CD4-positive, alpha-beta T cell (primary cell): Measurements from ENCODE around the gene TBC1D3H. TPM values are rescaled to one million over a fixed set of nuclear protein-coding genes. Genes with fewer than 3 reads are reported as not detected.
"Not testable (repeated sequence)": the region's sequence is repeated elsewhere in the genome, so short reads cannot be mapped to it uniquely, and the experiment has no call there.

Experiments
- ATAC-seq: fragments of 200-7000 bp; cut with Tn5 transposase; one replicate; pipeline ENCODE4 v1.10.0; 2022; ENCODE audit warnings: mild to moderate bottlenecking; ENCODE audit not compliant: poor library complexity
- CTCF ChIA-PET: fragments of 350-600 bp; sonication (Branson Sonifier 250); formaldehyde crosslinking; loops from one replicate; lab custom pipeline; 2021; ENCODE audit warnings: antibody characterized with exemption, inconsistent platforms; lab: Charles Lee
- POLR2A ChIA-PET: fragments of 350-600 bp; sonication (Branson Sonifier 250); formaldehyde crosslinking; loops from one replicate; lab custom pipeline; 2021; ENCODE audit warnings: antibody characterized with exemption, inconsistent platforms; lab: Charles Lee
- DNase-seq, 14 experiments: peaks; one replicate each; pipeline ENCODE4 v3.0.0-alpha.2; 2013 to 2020; ENCODE audit warnings: mixed read lengths in 2 of 14
- H3K27ac ChIP-seq, 2 donors: one replicate each; pipeline versions ENCODE4 v1.5.1 to v1.7.0; 2013; ENCODE audit warnings: low read length in 2 of 2, low read depth in 1 of 2, mild to moderate bottlenecking in 1 of 2
- H3K27me3 ChIP-seq, 2 experiments: 1 replicate in 1 of 2; 2 replicates in 1 of 2; pipeline versions ENCODE4 v1.6.1 to v1.7.0; 2013; ENCODE audit warnings: low read length in 2 of 2, control low read depth in 1 of 2, mild to moderate bottlenecking in 1 of 2, moderate library complexity in 1 of 2; ENCODE audit not compliant: insufficient read depth in 2 of 2, control insufficient read depth in 1 of 2
- H3K36me3 ChIP-seq: one replicate; pipeline ENCODE4 v1.6.1; 2013; ENCODE audit warnings: low read length, control low read depth; ENCODE audit not compliant: insufficient read depth
- H3K4me1 ChIP-seq: one replicate; pipeline ENCODE4 v1.6.1; 2013; ENCODE audit warnings: low read length, control low read depth; ENCODE audit not compliant: insufficient read depth
- H3K4me3 ChIP-seq: one replicate; pipeline ENCODE4 v1.5.1; 2013; ENCODE audit warnings: mild to moderate bottlenecking, low read length, moderate library complexity
- H3K9me3 ChIP-seq, 2 experiments: 1 replicate in 1 of 2; 2 replicates in 1 of 2; pipeline versions ENCODE4 v1.6.1 to v1.7.0; 2013; ENCODE audit warnings: low read length in 2 of 2, mild to moderate bottlenecking in 2 of 2, control low read depth in 1 of 2, moderate library complexity in 1 of 2; ENCODE audit not compliant: control insufficient read depth in 1 of 2, insufficient read depth in 1 of 2
- H3K27ac Mint-ChIP-seq: one replicate; pipeline ENCODE4 v1.8.0; 2020; ENCODE audit warnings: mixed read lengths
- H3K27me3 Mint-ChIP-seq: one replicate; pipeline ENCODE4 v1.8.0; 2021; ENCODE audit warnings: mixed read lengths
- H3K36me3 Mint-ChIP-seq: one replicate; pipeline ENCODE4 v1.8.0; 2021; ENCODE audit warnings: low read depth, mixed read lengths
- H3K4me1 Mint-ChIP-seq: one replicate; pipeline ENCODE4 v1.8.0; 2021; ENCODE audit warnings: low read depth, mixed read lengths
- H3K4me3 Mint-ChIP-seq: one replicate; pipeline ENCODE4 v1.8.0; 2020; ENCODE audit warnings: mild to moderate bottlenecking, mixed read lengths
- H3K9me3 Mint-ChIP-seq: one replicate; pipeline ENCODE4 v1.8.0; 2020; ENCODE audit warnings: mixed read lengths
- intact Hi-C, 2 experiments: fragments of 100-400 bp; cut with DNase I in 1 of 2; cut with micrococcal nuclease in 1 of 2; formaldehyde crosslinking; loops; one replicate each; pipeline versions ENCODE4 v1.15.1 to v1.9.0; 2023 to 2025; cut with DNase I, micrococcal nuclease
- polyA plus RNA-seq, 2 donors: library from polyadenylated mRNA; unstranded; fragments of 120-200 nt; gene quantifications; one replicate each; pipeline ENCODE4 v1.2.1, GENCODE V29; 2013
- total RNA-seq, 174 experiments: library from RNA in 2 of 174; stranded (reverse) in 2 of 174; gene quantifications; one replicate each; pipeline ENCODE4 v1.2.3 and lab custom pipeline; 2021 to 2026

TBC1D3H gene
- total RNA-seq, result not detected
- not detected for polyA plus RNA-seq (2013, experiment 1 of 2)
- polyA plus RNA-seq (2013, experiment 2 of 2), result not detected
- 0 to 0.08 (median 0) reads per million in 172 experiments for total RNA-seq (lab: John Stamatoyannopoulos, UW)

DNA sequence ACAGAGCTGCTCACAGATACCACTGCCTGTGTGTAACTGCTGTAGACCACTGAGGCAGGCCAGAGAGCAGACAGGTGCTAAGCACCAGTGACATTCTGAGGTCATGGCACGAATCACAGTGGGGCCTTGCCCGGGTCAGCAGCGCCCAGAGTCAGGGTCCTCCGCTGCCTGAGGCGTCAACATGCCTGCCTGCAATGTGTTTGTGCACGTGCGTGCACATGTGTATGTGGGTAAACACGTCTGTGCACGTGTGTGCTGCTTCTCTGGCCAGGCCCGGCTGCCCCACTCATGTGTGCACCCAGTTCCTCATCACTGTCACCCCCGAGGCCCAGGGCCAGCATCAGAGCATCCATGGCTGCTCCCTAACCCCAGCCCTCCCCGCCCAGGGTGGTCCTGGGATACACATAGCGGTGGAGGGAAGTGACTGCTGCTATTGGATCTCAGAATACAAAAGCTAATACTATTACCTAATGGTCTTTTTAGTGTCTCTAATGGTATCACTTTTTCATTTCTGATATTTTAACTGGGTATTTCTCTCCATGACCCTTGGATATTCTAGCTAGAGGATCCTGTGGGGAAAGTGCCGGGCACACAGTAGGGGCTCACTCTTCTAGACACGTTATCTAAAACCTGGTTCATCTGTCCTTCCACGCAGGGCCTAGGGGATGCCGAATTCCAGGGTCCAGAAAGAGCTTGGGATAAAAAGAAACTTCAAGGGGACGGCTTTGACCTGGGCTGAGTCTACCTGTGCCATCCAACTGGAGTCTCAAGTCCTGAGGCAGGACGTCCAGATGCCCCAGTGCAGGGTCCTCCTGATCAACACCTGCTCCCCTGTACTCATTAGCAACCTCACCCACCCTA is at the start of gene TBC1D3H:
TBC1D3H (minus strand) TSS at position 51 of the 861 bp plus-strand sequence. CDS start 1,540 bp downstream, outside the sequence.
- CTCF ChIA-PET, H3K27me3 ChIP-seq, H3K27ac ChIP-seq, H3K36me3 ChIP-seq, H3K4me3 Mint-ChIP-seq, H3K9me3 ChIP-seq, H3K36me3 Mint-ChIP-seq, H3K9me3 Mint-ChIP-seq, POLR2A ChIA-PET, ATAC-seq, H3K27ac Mint-ChIP-seq, H3K4me1 Mint-ChIP-seq, intact Hi-C loops, DNase-seq, H3K27me3 Mint-ChIP-seq, H3K4me1 ChIP-seq, H3K4me3 ChIP-seq: not testable (repeated sequence)

DNA sequence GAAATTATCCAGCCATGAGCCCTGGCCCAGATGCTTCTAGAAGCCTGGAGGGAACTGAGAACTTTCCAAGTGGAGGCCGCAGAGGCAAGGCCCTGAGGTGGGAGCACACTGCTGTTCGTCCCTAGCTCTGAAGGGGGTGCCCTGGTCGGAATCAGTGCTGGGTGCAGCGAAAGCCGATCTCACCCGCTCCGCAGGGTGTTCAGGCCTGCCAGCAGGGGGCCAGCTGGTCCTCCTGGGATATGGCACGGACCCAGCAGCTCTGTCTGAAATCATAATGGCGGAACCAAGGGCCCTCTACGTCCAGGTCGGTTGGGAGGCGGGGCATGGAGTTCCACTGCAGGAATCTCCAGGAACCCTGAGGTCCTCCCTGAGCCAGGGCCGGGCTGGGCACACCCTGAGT is 40.7 kb upstream of the TBC1D3H start:
- H3K9me3 Mint-ChIP-seq, H3K27ac Mint-ChIP-seq, H3K27ac ChIP-seq, H3K4me1 ChIP-seq, H3K36me3 ChIP-seq, POLR2A ChIA-PET, H3K9me3 ChIP-seq, H3K4me3 Mint-ChIP-seq, H3K27me3 Mint-ChIP-seq, H3K27me3 ChIP-seq, intact Hi-C loops, DNase-seq, H3K4me3 ChIP-seq, CTCF ChIA-PET, H3K4me1 Mint-ChIP-seq, H3K36me3 Mint-ChIP-seq, ATAC-seq: not testable (repeated sequence)

DNA sequence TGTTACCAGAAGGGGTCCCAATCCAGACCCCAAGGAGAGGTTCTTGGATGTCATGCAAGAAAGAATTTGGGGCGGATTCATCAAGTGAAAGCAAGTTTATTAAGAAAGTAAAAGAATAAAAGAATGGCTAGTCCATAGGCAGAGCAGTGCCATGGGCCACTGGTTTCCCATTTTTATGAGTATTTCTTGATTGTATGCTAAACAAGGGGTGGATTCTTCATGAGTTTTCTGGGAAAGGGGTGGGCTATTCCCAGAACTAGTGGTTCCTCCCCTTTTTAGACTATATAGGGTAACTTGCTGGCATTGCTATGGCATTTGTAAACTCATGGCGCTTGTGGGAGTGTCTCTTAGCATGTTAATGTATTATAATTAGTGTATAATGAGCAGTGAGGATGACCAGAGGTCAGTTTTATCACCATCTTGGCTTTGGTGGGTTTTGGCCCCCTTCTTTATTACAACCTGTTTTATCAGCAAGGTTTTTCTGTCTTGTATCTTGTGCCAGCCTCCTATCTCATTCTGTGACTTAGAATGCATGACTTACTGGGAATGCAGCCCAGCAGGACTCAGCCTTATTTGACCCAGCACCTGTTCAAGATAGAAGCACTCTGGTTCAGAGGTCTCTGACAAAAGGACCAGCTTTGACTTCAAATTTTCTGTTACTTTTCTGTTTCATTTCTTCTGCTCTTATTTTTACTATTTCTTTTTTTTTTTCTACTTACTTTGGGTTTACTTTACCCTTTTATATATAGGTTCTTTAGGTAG is 27.1 kb upstream of the TBC1D3H start:
- H3K4me3 ChIP-seq, H3K27ac Mint-ChIP-seq, H3K4me3 Mint-ChIP-seq, H3K4me1 Mint-ChIP-seq, intact Hi-C loops, H3K36me3 ChIP-seq, POLR2A ChIA-PET, H3K27me3 Mint-ChIP-seq, DNase-seq, H3K4me1 ChIP-seq, H3K9me3 Mint-ChIP-seq, H3K9me3 ChIP-seq, H3K36me3 Mint-ChIP-seq, CTCF ChIA-PET, H3K27ac ChIP-seq, H3K27me3 ChIP-seq, ATAC-seq: not testable (repeated sequence)

DNA sequence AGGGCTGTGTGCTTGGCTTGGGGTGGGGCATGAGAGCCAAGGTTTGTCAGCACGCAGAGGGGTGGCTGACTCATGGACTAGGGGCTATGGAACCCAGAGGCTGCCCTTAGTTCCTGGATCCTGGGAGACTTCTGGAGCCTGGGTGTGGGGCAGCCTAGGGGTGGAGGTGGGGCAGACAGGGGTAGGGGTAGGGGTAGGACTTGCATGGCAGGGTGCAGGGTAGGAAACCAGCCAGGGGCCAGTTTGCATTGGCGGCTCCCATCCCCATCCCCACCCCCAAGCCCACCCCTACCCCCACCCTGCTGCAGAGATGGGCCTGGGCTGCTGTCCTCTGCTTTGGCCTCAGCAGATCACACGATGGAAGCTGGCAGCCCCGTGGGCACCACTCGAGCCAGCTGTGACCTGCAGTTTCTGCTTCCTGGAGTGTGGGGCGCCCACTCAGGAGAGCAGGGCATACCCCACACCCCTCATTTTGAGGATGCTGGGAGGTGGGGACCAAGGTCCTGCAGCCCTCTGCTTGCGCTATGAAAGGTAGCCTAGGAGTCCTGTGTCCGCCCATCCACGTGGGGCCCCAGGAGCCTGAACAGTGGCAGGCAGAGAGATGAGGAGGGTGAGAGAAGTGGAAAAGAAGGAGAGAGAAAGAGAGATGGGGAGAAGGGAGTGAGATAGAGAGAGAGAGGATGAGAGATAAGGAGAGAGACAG is 2.9 kb upstream of the TBC1D3H start:
- H3K9me3 Mint-ChIP-seq, H3K36me3 Mint-ChIP-seq, H3K27me3 Mint-ChIP-seq, H3K36me3 ChIP-seq, CTCF ChIA-PET, intact Hi-C loops, H3K4me1 ChIP-seq, H3K27ac Mint-ChIP-seq, H3K9me3 ChIP-seq, H3K27me3 ChIP-seq, H3K27ac ChIP-seq, H3K4me1 Mint-ChIP-seq, H3K4me3 ChIP-seq, DNase-seq, H3K4me3 Mint-ChIP-seq, ATAC-seq, POLR2A ChIA-PET: not testable (repeated sequence)

DNA sequence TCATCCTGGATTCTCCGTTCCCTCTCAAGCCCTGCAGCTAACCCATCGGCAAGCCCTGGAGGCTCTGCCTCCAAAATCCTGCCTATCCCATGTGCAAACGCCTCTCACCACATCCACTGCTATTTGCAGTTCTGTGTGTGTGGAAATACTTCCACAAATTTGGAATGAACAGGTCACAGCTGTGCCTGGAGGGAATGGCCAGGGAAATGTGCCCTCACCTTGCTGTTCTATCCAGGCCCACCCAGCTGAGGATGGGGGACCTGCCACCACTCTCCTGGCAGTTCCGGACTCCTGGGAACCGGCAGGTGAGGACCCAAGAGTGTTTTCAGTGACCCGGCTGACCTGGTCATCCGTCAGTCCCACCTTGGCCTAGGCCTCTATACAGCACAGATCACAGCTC is 12.3 kb downstream of the TBC1D3H start:
- ATAC-seq, CTCF ChIA-PET, H3K27ac Mint-ChIP-seq, H3K4me3 ChIP-seq, H3K27me3 Mint-ChIP-seq, H3K27ac ChIP-seq, H3K4me1 Mint-ChIP-seq, H3K4me1 ChIP-seq, intact Hi-C loops, H3K9me3 ChIP-seq, DNase-seq, H3K27me3 ChIP-seq, POLR2A ChIA-PET, H3K36me3 ChIP-seq, H3K36me3 Mint-ChIP-seq, H3K4me3 Mint-ChIP-seq, H3K9me3 Mint-ChIP-seq: not testable (repeated sequence)

DNA sequence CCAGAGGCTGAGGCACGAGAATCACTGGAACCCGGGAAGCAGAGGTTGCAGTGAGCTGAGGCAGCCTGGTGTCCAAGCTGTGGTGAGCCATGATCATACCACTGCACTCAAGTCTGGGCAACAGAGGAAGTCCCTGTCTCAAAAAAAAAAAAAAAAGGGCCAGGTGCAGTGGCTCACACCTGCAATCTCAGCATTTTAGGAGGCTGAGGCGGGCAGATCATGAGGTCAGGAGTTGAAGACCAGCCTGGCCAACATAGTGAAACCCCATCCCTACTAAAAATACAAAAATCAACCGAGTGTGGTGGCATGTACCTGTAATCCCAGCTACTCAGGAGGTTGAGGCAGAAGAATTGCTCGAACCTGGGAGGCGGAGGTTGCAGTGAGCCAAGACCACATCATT is 25.7 kb downstream of the TBC1D3H start:
- H3K27me3 Mint-ChIP-seq, H3K27ac ChIP-seq, CTCF ChIA-PET, ATAC-seq, H3K27ac Mint-ChIP-seq, H3K36me3 Mint-ChIP-seq, H3K9me3 ChIP-seq, POLR2A ChIA-PET, DNase-seq, H3K4me3 ChIP-seq, H3K4me1 Mint-ChIP-seq, H3K36me3 ChIP-seq, H3K4me3 Mint-ChIP-seq, H3K27me3 ChIP-seq, intact Hi-C loops, H3K9me3 Mint-ChIP-seq, H3K4me1 ChIP-seq: not testable (repeated sequence)
